GM21447 (cell line): Measurements from ENCODE around the gene TNFSF10.

Experiments used
- ATAC-seq: cut with Tn5 transposase; IDR thresholded peaks from one replicate; pipeline ENCODE4 v1.9.1; 2021; ENCODE audit not compliant: unreplicated experiment

The TNFSF10 gene

GRCh38 chr3:172518929-172519640 is 4.1 kb downstream of the TNFSF10 start:
- ATAC-seq, result no peak

DNA sequence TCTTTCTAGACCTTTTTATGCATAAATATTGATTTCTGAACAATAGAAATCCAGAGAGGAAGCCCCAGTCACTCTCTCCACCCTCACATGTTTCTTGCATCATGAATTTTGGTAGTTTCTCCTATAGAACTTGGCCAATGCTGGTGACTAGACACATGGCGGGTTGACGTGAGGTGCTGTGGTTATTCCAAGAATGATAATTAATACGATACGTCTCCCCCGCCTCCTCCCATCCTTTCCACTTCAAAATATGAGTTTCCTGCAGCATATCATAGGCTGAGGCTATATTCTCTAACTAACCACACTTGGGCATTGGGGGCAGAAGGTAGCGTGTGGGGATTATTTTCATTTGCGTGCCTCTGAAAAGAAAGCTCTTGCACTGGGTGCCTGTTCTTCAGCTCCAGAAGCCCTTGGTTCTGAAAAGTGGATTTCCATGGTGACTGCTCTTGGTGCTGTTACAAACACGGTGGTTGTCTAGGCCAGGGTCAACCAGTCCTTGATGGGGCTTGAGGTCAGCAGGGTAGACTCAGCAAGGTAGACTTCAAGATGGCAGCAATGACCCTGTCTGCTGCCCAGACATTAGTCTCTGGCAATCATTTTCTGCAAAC is 5.3 kb downstream of the TNFSF10 start:
- ATAC-seq, result no peak

DNA sequence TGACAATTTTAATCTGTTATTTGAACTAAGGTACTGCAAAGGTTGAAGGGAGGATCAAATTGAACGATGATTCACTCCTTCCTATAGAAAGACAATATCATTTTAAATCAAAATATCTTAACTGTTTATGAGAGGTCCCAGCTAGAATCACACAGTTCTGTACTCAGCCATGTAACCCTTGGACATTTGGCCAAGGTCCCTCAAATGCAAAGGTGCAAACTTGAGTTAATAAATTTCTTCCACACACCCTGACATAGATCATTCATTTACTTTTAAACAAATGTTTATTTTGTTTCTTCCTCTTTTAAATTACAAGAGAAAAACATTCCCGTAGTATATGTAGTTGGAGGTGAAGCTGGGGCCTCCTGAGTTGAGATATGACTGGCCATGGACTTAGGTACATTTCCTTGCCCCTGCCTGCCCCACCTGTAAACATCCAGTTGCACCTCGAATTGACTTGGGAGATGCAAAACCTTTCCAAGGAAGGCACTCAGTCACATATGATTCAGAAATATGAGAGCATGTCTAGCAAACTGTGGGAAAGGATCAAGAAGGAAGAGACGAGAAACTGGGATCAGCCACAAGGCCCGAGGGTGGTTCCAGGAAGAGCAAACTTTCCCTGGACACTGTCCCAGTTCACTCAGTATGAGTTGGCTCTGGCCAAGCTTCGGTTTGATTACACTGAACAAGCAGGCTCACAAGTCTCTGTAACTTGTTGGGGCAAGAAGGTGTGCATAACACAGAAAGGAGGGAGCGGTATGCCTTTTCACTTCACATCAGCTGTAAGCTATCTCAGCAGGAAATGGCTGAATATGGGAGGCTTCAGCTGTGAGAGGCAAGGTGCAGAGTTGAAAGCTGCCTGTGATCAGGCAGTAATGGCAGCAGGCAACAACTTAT is 6.7 kb downstream of the TNFSF10 start:
- ATAC-seq, result no peak

DNA sequence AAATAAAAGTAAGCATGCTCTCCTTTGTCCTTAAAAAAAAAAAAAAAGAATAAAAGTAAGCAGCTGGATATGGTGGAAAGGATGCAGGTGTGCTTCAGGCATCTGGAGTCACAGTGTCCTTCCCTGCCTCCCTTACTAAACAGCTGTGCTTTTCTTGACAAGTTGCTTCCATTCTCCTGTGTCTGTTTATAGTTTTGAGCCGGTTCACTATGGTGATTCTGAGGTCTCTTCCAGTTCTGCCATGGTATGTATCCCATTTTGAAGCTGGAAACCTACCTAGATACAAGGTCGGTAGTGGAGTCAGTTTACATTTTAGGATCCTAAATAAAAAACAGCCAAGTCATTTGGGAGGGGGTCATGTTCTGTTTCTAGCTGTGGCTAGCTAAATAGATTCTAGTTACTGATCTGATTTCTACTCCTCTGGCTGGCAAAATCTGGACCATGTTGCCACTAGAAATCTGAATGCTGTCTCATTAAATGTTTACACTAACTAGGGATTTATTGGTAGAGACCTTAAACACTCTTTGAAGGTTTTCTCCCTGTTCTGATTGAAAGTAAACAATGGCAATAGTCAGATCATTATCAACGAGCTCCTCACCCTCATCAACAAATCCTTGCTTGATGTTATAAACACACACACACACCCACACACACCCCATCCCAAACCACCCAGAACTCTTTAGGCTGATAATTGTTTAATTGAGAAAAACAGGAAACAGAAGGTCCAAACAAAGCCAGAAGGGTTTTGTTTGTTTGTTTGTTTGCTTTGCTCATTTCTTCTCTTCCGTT is 7.9 kb downstream of the TNFSF10 start:
- no peak for ATAC-seq

DNA sequence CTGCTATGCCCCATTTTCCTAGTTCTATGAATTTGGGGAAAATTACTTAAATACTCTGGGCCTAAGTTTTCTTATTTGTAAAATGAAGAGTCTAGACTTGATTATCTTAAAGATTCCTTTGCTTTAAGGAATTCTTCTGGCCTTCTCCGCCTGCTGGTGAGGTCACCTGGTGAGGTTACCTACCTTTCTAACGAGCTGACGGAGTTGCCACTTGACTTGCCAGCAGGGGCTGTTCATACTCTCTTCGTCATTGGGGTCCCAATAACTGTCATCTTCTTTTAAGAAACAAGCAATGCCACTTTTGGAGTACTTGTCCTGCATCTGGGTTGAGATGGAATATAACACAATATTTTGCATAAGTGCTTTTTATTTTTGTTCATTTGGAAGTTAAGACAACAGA is 8.6 kb downstream of the TNFSF10 start:
- ATAC-seq, result no peak

DNA sequence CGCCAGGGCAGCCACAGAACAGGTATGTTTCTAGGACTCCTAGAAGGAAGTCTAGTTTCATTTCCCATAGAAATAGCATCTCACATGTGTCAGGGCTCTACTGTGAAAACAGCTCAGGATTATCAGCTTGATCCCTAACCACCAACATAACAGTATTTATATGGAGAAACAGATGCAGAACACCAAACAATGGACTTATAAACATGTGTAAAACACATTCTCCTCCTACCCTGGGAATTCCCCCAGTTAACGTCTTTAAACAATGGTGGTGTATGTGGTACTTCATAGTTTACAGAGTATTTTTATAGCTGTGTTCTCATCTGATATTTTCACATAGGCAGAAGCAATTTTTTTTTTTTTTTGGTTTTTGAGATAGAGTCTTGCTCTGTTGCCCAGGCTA is 9.7 kb downstream of the TNFSF10 start:
- ATAC-seq, result no peak

DNA sequence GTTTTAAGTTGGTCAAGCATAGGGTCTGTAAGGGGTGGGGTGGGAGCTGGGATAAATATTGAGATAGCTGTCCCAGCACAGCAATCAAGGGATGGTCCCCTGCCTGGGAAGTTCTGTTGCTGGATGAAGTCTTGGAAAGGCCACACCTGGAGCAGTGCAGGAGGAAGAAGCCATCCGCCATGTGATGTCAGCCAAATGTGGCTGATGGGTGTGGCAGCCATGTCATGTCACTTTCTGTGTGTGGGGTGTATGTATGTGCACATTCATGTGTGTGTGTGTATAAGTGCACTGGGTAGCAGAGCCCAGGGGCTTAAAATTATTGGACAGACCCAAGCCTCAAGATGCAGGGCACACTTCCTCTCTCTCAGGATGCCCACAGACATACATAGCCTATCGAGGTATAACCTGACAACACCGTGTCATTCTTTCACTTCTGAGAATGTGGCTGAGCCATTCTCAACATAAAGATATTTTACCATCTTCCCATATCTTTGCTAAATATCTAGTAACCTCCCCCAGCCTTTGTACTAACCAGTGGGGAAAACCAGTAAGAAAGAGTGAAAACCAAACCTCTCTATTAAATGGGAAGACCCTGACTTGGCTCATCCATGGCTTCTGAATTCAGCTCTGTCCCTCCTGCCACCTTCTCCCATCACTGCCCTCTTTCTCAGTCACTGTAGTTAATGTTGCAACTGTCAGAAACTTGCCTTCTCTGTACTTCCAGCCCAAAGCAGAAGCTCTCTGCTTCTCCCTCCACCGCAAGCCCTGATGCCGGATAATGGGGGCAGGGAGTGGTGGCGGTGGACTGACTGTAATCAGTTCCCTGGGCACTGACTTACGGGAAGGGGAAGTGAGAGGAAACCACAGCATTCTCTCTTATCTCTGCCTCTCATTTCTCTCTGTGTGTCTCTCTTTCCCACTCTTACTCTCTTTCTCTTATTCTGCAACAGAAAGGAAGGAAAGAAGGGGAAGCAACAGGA is 11.2 kb downstream of the TNFSF10 start:
- ATAC-seq, result peak; percentile 71

DNA sequence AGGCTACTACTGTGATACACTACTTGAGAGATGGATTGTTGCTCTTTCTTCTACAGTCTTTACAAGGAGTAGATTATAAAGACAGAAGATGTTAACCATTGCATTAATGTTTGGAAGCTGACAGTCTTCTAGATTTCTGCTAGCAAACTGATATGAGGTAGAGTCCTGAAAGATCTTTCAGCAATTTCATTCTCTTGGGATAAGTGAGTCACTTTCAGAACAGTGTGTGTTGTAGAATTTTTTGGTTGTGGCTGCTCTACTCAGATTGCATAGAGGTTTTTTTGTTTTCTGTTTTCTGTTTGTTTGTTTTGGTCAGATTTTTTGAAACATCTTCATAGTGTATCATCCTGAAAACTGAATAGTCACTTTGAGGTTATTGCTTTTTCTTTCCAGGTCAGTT is 17.1 kb downstream of the TNFSF10 start:
- ATAC-seq, result no peak

- ATAC-seq, result no peak
Measured at GRCh38 chr3:172501540-172501939, 21.7 kb downstream of the TNFSF10 start.

- ATAC-seq, result peak; percentile 82
Measured at GRCh38 chr3:172490198-172490669, 33.0 kb downstream of the TNFSF10 start.

- no peak for ATAC-seq
Measured at GRCh38 chr3:172478116-172478515, 45.1 kb downstream of the TNFSF10 start.

DNA sequence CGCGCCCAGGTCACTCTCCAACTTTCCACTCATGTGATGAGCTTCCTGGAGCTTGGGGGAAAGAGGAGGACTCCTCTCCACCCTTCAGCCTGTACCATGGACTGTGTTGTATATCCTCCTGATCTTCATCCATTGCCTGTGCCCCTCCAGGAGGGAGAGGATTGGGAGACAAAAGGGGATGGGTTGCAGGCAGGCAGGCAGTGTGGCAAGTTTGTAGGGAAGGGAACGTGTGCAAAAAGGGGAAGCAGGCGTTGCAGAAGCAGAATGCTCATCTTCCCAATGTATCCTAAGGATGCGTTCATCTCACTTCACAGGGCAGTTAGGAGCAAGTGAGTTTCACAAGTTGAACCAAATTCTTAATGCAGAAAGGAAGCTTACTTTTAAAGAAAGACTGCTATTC is 46.9 kb downstream of the TNFSF10 start:
- ATAC-seq, result no peak

DNA sequence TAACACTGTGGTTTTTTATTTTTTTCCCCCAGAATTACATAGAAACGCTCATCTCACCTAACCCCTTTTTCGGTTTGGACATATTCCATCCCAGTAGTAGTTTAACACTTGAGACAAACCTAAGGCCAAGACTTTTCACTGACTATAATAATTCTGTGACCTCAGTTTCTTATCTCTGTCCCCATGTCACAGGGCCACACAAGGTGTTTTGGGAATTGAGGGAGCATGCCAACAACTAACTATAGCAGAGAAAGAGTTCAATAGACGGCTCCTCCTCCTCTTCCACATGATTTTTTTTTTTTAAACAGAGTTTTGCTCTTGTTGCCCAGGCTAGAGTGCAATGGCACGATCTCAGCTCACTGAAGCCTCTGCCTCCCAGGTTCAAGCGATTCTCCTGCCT is 47.5 kb downstream of the TNFSF10 start:
- no peak for ATAC-seq

GRCh38 chr3:172471903-172472302 is 51.3 kb downstream of the TNFSF10 start:
- ATAC-seq, result no peak

DNA sequence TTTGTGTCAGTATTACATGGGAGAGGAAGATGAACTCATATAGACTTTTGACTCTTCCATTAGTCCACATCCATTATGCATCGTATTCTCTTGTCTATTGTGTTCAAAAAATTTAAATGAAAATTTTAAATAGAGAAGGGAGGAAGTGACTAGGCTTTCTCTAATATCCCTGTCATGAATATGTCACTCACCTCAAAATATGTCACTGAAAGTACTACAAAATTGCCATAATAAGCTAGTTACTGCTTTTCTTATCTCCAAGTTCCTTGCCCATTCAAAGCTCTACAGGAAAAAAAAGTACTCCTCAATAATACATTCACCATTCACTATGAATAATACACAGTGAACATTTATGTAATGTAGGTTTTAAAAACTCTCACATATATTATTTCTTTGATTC is 52.6 kb downstream of the TNFSF10 start:
- no peak for ATAC-seq

- no peak for ATAC-seq
Measured at GRCh38 chr3:172467170-172467824, 55.9 kb downstream of the TNFSF10 start.

GRCh38 chr3:172466553-172467130 is 56.6 kb downstream of the TNFSF10 start:
- no peak for ATAC-seq

GRCh38 chr3:172465281-172465680 is 57.9 kb downstream of the TNFSF10 start:
- ATAC-seq, result no peak

- ATAC-seq, result no peak
Measured at GRCh38 chr3:172464306-172464705, 58.9 kb downstream of the TNFSF10 start.
